Sigmoid colon (tissue), 7 donors: Measurements from ENCODE around the gene SLC41A1. TPM values are rescaled to one million over a fixed set of nuclear protein-coding genes. Genes with fewer than 3 reads are reported as not detected.

Experiments
- DNase-seq: peaks from one replicate; pipeline ENCODE4 v3.0.0-alpha.2; 2019
- H3K27ac ChIP-seq, 4 donors: fragments of 200-600 bp; sonication (generic); one replicate each; pipeline ENCODE4 v1.5.1; 2016 to 2019; ENCODE audit warnings: mild to moderate bottlenecking in 1 of 4
- H3K27me3 ChIP-seq, 3 donors: fragments of 200-600 bp; sonication (generic); one replicate each; pipeline ENCODE4 v1.5.1; 2019; ENCODE audit warnings: mild to moderate bottlenecking in 1 of 3
- H3K36me3 ChIP-seq, 4 donors: fragments of 200-600 bp; sonication (generic); one replicate each; pipeline ENCODE4 v1.5.1; 2016 to 2019
- H3K4me1 ChIP-seq, 4 donors: fragments of 200-600 bp; sonication (generic); one replicate each; pipeline ENCODE4 v1.5.1; 2017 to 2019
- H3K4me3 ChIP-seq, 4 donors: fragments of 200-600 bp; sonication (generic); one replicate each; pipeline ENCODE4 v1.5.1; 2017 to 2019; ENCODE audit warnings: mild to moderate bottlenecking in 2 of 4, moderate library complexity in 1 of 4
- H3K9me3 ChIP-seq, 4 donors: fragments of 200-600 bp in 3 of 4; sonication (generic) in 3 of 4; one replicate each; pipeline versions ENCODE4 v1.5.1 to v1.6.1; 2013 to 2019
- EP300 ChIP-seq, 4 donors: sonication (generic); formaldehyde crosslinking; IDR thresholded peaks; one replicate each; pipeline ENCODE4 v1.6.1; 2017; ENCODE audit warnings: antibody characterized with exemption in 4 of 4
- POLR2A ChIP-seq, 2 donors: fragments of 450-650 bp; IDR thresholded peaks; one replicate each; pipeline ENCODE4 v1.6.1; 2016; ENCODE audit warnings: antibody characterized with exemption in 2 of 2, mild to moderate bottlenecking in 2 of 2, moderate library complexity in 2 of 2
- POLR2AphosphoS5 ChIP-seq, 4 donors: sonication (generic); formaldehyde crosslinking; IDR thresholded peaks; one replicate each; pipeline ENCODE4 v1.6.1; 2017; ENCODE audit warnings: antibody characterized with exemption in 4 of 4
- WGBS, 2 donors: extraction: QIAGEN DNeasy Blood & Tissue Kit; methylation state at CpG; one replicate each; pipeline ENCODE4 v1.1.7; 2013; 5-methylcytosine and 5-hydroxymethylcytosine counted together
- intact Hi-C: fragments of 100-400 bp; cut with DNase I; formaldehyde crosslinking; loops from one replicate; pipeline ENCODE4 v1.15.1; 2023
- polyA plus RNA-seq, 3 donors: library from polyadenylated mRNA; stranded (reverse); fragments of 200-250 nt; gene quantifications; one replicate each; pipeline ENCODE4 v1.2.3, GENCODE V29; 2013
- total RNA-seq, 4 donors: library from RNA; depleted of rRNA; stranded (reverse); fragments of >200 nt; gene quantifications; one replicate each; pipeline ENCODE4 v1.1.0, GENCODE V29; 2016
- TF ChIP-seq, protein P1 (sequence below), 4 experiments: fragments of 450-650 bp in 3 of 4; fragments of 200-600 bp in 1 of 4; IDR thresholded peaks; one replicate each; pipeline ENCODE4 v1.5.1; 2016 to 2019; ENCODE audit warnings: antibody characterized with exemption in 4 of 4, mild to moderate bottlenecking in 3 of 4, moderate library complexity in 2 of 4
- donor health status: healthy with polysubstance abuse.
- donor health status: Bipolar disorder and iron deficiency.
- donor health status: healthy.

The SLC41A1 gene
- total and polyA plus RNA-seq, 7 donors = 1.8 to 46.3 (median 11.4) TPM

DNA sequence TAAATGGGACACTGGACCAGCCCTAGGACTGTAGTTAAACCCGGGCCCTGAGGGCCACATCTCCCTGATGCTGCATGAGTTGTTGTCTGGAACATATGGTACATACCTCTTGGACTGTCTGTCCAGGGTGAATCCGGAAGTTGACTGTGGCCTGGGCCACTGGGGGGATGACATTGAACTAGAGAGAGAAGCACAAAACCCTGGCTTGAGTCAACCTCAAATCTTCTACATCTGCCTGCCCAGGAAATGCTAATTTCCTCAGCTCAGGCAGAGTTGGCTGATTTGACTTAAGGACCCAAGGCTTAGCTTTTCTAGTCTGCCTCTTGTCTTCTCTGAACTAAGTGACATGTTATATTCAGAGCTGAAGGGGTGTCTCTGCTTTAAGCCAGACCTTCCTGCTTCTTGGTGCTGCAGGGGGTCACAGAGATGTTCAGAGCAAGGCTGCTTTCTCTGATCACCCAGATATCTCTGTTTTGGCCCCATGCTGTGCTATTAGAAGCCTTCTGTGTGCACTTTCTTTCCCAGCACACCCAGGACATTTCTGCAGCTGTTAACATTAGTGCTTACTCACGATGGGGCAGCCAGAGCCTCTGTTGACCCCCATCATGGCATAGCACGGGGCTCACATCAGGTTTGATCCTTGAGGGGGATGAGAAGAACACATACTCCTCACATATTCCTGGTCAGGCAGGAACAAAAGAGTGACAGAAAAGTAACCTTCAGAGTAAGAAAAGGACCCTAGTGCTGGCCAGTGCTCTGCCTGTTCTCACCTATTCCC is 27.3 kb upstream of the SLC41A1 start:
- no peaks in the 10 kb centered on the region for H3K27me3 ChIP-seq
- no peaks in the 10 kb centered on the region for H3K36me3 ChIP-seq
- no peak for DNase-seq
- TF ChIP-seq POLR2A (IDR thresholded peaks at IDR 0.05) = no peak
- no peak for TF ChIP-seq POLR2AphosphoS5 (IDR thresholded peaks at IDR 0.05)
- TF ChIP-seq, protein P1, sequence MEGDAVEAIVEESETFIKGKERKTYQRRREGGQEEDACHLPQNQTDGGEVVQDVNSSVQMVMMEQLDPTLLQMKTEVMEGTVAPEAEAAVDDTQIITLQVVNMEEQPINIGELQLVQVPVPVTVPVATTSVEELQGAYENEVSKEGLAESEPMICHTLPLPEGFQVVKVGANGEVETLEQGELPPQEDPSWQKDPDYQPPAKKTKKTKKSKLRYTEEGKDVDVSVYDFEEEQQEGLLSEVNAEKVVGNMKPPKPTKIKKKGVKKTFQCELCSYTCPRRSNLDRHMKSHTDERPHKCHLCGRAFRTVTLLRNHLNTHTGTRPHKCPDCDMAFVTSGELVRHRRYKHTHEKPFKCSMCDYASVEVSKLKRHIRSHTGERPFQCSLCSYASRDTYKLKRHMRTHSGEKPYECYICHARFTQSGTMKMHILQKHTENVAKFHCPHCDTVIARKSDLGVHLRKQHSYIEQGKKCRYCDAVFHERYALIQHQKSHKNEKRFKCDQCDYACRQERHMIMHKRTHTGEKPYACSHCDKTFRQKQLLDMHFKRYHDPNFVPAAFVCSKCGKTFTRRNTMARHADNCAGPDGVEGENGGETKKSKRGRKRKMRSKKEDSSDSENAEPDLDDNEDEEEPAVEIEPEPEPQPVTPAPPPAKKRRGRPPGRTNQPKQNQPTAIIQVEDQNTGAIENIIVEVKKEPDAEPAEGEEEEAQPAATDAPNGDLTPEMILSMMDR (IDR thresholded peaks at IDR 0.05) = no peak
- TF ChIP-seq EP300 (IDR thresholded peaks at IDR 0.05) = no peak
- intact Hi-C loops = no loop called here
- no peaks in the 10 kb centered on the region for H3K9me3 ChIP-seq
- H3K4me3 ChIP-seq = no peak overlapping the region
- no peaks in the 10 kb centered on the region for H3K4me1 ChIP-seq
- WGBS, 2 donors = 69 to 88% methylated on average over 4 of the region's 4 CpGs
- no peak overlapping the region for H3K27ac ChIP-seq

DNA sequence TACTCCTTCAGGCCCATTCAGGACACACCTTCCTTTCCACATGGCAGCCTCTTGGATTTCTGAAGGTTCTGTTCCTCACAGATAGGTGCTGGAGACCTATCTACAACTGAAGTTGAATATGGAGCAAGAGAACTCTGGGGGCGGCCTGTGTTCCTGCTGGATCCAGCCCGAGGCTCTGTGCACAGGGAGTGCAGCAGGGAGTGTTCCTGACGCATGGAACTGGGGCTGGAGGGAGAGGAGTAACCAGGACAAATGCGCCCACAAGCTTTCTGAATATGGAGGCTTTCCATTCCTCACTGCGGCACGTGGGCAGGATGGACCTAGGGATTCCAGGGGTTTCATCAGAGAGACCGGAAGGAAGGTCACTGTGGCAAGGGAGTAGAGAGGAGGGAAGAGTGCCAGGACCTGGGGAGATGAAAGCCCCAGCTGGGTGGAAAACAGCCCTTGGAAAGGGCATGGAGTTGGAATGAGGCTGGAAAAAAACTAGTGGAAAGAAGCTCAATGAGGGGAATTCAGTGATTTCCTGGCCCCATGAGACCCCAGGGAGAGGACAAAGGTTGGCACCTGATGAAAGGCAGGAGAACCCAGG is 24.5 kb upstream of the SLC41A1 start:
- Histone ChIP-seq H3K27me3 (no peaks in the 10 kb centered on the region), H3K36me3 (no peaks in the 10 kb centered on the region), H3K4me3 (no peak overlapping the region), H3K4me1 (no peaks in the 10 kb centered on the region), H3K27ac (no peak overlapping the region), H3K9me3 (no peaks in the 10 kb centered on the region)
- DNase-seq = no peak
- intact Hi-C loops = no loop called here
- 83 to 94% methylated on average over 7 of the region's 7 CpGs for WGBS, 2 donors
- TF ChIP-seq, protein P1 (IDR thresholded peaks at IDR 0.05) = no peak
- TF ChIP-seq EP300 (IDR thresholded peaks at IDR 0.05) = no peak
- TF ChIP-seq POLR2A (IDR thresholded peaks at IDR 0.05) = no peak
- no peak for TF ChIP-seq POLR2AphosphoS5 (IDR thresholded peaks at IDR 0.05)

DNA sequence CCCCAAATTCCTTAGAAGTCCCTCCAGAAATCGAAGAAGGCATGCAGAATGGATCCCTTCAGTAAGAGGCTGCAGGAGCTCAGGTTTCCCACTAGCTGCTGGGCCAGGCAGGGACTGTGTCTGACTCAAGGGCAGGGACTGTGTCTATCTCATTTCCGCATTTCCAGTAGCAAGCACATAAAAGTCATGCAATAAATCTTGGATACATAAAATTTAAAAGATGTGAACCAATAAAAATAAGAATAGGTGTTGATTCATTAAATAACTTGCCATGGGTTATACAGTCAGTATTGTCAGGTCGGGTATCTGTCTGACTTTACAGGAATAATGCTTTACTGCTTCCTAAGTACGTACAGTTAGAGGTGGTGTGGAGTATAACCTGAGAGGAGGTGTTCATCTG is 21.8 kb upstream of the SLC41A1 start:
- intact Hi-C loops = no loop called here
- TF ChIP-seq POLR2AphosphoS5 (IDR thresholded peaks at IDR 0.05) (no peak), POLR2A (IDR thresholded peaks at IDR 0.05) (no peak), EP300 (IDR thresholded peaks at IDR 0.05) (no peak)
- TF ChIP-seq, protein P1 (IDR thresholded peaks at IDR 0.05) = no peak

DNA sequence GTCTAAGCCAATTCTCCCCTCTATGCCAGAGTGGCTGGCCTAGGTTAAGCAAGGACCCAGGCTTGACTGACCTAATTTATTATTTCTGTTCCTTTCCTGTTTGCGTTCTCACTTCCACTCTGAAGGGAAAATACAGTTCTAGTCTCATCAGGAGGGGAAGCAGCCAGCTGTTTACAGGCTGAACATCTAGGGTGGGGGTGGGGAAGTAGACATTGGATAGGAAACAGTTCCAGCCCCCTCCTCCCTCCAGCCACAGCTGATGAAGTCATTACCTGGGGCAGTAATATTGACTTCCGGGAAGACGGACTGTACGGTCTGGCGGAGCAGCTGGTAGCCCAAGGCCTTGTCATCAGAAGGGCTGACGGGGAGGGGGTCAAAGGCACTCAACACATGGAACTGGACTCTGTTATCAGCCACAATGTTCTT is 19.3 kb upstream of the SLC41A1 start:
- Histone ChIP-seq H3K27me3 (no peaks in the 10 kb centered on the region), H3K9me3 (no peaks in the 10 kb centered on the region), H3K4me3 (no peak overlapping the region), H3K4me1 (no peaks in the 10 kb centered on the region), H3K36me3 (no peaks in the 10 kb centered on the region), H3K27ac (no peak overlapping the region)
- DNase-seq = no peak
- TF ChIP-seq EP300 (IDR thresholded peaks at IDR 0.05) = no peak
- TF ChIP-seq, protein P1 (IDR thresholded peaks at IDR 0.05) = no peak
- TF ChIP-seq POLR2AphosphoS5 (IDR thresholded peaks at IDR 0.05) = no peak
- no peak for TF ChIP-seq POLR2A (IDR thresholded peaks at IDR 0.05)
- intact Hi-C loops = no loop called here
- WGBS, 2 donors = 76 to 90% methylated on average over 6 of the region's 6 CpGs

More for the DNA sequence above, 21.8 kb upstream of the SLC41A1 start:
- Histone ChIP-seq H3K27ac (no peak overlapping the region), H3K27me3 (no peaks in the 10 kb centered on the region), H3K4me1 (no peaks in the 10 kb centered on the region), H3K4me3 (no peak overlapping the region), H3K36me3 (no peaks in the 10 kb centered on the region), H3K9me3 (no peaks in the 10 kb centered on the region)
- 17 to 66% methylated on average over 4 of the region's 4 CpGs for WGBS, 2 donors
- no peak for DNase-seq
